H1 (cell line): ENCODE results near the gene C9orf152.

Experiments used
- CEBPB ChIP-seq: IDR thresholded peaks from 2 replicates; pipeline ENCODE4 v1.6.1; 2012; ENCODE audit warnings: low read depth, low read length
- JUND ChIP-seq: IDR thresholded peaks from 2 replicates; pipeline ENCODE4 v1.6.1; 2011; ENCODE audit warnings: mild to moderate bottlenecking, improper control_type of control experiment, low read length
- RXRA ChIP-seq: IDR thresholded peaks from 2 replicates; pipeline ENCODE4 v1.6.1; 2011; ENCODE audit warnings: low read depth, mild to moderate bottlenecking, low read length, moderate library complexity; ENCODE audit not compliant: insufficient read depth
- SIX5 ChIP-seq: IDR thresholded peaks from 2 replicates; pipeline ENCODE4 v1.6.1; 2011; ENCODE audit warnings: mild to moderate bottlenecking, low read depth, low read length
- SP1 ChIP-seq: IDR thresholded peaks from 2 replicates; pipeline ENCODE4 v1.6.1; 2011; ENCODE audit warnings: low read depth, low read length
- TEAD4 ChIP-seq: IDR thresholded peaks from 2 replicates; pipeline ENCODE4 v1.6.1; 2012; ENCODE audit warnings: low read depth, low read length, inconsistent platforms, mixed read lengths
- TF ChIP-seq, protein P1 (sequence below), 3 experiments: IDR thresholded peaks; 1 replicate in 2 of 3; 2 replicates in 1 of 3; pipeline versions ENCODE4 v1.5.1 to v1.6.1; 2011; ENCODE audit warnings: low read length in 3 of 3, mild to moderate bottlenecking in 3 of 3, inconsistent platforms in 2 of 3, low read depth in 1 of 3, moderate library complexity in 1 of 3; ENCODE audit not compliant: insufficient read depth in 1 of 3; ENCODE audit errors: control extremely low read depth in 1 of 3

DNA sequence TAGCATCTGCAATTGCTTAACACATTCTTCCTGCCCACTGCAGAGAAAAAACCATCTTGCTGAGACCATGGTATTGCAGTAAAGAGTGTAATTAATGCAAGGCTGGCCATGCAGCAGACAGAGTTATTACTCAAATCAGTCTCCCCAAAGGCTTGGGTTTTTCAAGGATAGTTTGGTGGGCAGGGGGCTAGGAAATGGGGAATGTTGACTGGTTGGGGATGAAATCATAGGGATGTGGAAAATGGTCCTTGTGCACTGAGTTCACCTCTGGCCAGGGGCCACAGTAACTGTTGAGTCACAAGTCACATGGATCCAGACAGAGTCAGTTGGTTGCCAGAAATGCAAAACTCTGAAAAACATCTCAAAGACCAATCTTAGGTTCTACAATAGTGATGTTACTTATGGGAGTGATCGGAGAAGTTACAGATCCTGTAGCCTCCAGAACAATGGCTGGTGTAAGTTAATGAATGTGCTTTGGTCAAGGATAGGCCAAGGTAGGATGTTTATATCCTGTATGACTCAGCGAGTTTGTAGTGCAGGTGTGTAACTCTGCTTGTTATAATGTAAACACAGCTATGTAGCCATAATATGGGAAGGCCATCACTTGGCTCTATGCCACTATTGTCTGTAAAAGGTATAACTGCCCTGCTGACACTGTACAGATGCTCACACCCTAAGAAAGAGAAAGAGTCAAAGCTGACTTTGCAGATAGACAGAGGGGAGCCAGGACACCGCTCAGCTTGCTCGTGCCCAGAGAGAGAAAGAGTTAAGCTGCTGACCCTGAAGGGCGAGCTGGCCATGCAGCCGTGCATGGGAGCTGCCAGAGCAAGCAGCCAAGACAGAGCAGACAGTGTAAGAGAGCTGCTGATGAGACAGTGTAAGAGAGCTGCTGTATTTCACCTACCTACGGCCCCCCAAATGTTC is 27.2 kb downstream of the C9orf152 start:
- TF ChIP-seq, protein P1, sequence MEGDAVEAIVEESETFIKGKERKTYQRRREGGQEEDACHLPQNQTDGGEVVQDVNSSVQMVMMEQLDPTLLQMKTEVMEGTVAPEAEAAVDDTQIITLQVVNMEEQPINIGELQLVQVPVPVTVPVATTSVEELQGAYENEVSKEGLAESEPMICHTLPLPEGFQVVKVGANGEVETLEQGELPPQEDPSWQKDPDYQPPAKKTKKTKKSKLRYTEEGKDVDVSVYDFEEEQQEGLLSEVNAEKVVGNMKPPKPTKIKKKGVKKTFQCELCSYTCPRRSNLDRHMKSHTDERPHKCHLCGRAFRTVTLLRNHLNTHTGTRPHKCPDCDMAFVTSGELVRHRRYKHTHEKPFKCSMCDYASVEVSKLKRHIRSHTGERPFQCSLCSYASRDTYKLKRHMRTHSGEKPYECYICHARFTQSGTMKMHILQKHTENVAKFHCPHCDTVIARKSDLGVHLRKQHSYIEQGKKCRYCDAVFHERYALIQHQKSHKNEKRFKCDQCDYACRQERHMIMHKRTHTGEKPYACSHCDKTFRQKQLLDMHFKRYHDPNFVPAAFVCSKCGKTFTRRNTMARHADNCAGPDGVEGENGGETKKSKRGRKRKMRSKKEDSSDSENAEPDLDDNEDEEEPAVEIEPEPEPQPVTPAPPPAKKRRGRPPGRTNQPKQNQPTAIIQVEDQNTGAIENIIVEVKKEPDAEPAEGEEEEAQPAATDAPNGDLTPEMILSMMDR (IDR thresholded peaks at IDR 0.05; ENCODE audit: control extremely low read depth in 1 of 3, insufficient read depth in 1 of 3, low read depth in 1 of 3, low read length in 3 of 3), result no peak
- no peak for TF ChIP-seq SIX5
- TF ChIP-seq SP1, result no peak
- no peak for TF ChIP-seq RXRA
- TF ChIP-seq CEBPB, result no peak
- no peak for TF ChIP-seq JUND
- TF ChIP-seq TEAD4, result no peak
